Mesendoderm (in vitro differentiated cells): ENCODE measurements around the gene RAB3IL1.
"Not testable (repeated sequence)": the region's sequence is repeated elsewhere in the genome, so short reads cannot be mapped to it uniquely, and the experiment has no call there.

ENCODE experiments used
- DNase-seq: peaks from one replicate; pipeline ENCODE4 v3.0.0; 2013
- H2AK5ac ChIP-seq: 2 replicates; pipeline ENCODE4 v1.6.1; 2013; ENCODE audit warnings: low read length, inconsistent platforms
- H2BK120ac ChIP-seq: 2 replicates; pipeline ENCODE4 v1.6.1; 2013; ENCODE audit warnings: low read depth, mild to moderate bottlenecking, low read length, moderate library complexity, mixed read lengths
- H2BK15ac ChIP-seq: replicated peaks from 2 replicates; pipeline ENCODE4 v1.6.1; 2013; ENCODE audit warnings: low read depth, mild to moderate bottlenecking, moderate library complexity
- H2BK5ac ChIP-seq: 2 replicates; pipeline ENCODE4 v1.6.1; 2013; ENCODE audit warnings: low read length, inconsistent platforms
- H3K18ac ChIP-seq: 2 replicates; pipeline ENCODE4 v1.6.1; 2013; ENCODE audit warnings: mild to moderate bottlenecking, low read length, mixed read lengths
- H3K23ac ChIP-seq: one replicate; pipeline ENCODE4 v1.6.1; 2013; ENCODE audit warnings: low read length
- H3K27ac ChIP-seq: 2 replicates; pipeline ENCODE4 v1.5.1; 2013; ENCODE audit warnings: low read depth, mild to moderate bottlenecking, inconsistent platforms, low read length, moderate library complexity
- H3K27me3 ChIP-seq: 2 replicates; pipeline ENCODE4 v1.6.1; 2013; ENCODE audit warnings: low read length, control low read depth, mild to moderate bottlenecking, inconsistent platforms; ENCODE audit not compliant: insufficient read depth, poor library complexity
- H3K36me3 ChIP-seq: 2 replicates; pipeline ENCODE4 v1.6.1; 2013; ENCODE audit warnings: low read length, inconsistent platforms; ENCODE audit not compliant: control insufficient read depth, insufficient read depth
- H3K4ac ChIP-seq: one replicate; pipeline ENCODE4 v1.6.1; 2013; ENCODE audit warnings: low read depth, mild to moderate bottlenecking, low read length, moderate library complexity
- H3K4me1 ChIP-seq: 2 replicates; pipeline ENCODE4 v1.6.1; 2013; ENCODE audit warnings: low read depth, low read length, inconsistent platforms; ENCODE audit not compliant: control insufficient read depth
- H3K4me2 ChIP-seq: 2 replicates; pipeline ENCODE4 v1.6.1; 2013; ENCODE audit warnings: low read length
- H3K4me3 ChIP-seq: 2 replicates; pipeline ENCODE4 v1.5.1; 2013; ENCODE audit warnings: mild to moderate bottlenecking, low read length
- H3K56ac ChIP-seq: one replicate; pipeline ENCODE4 v1.6.1; 2013; ENCODE audit warnings: low read length
- H3K79me1 ChIP-seq: 2 replicates; pipeline ENCODE4 v1.6.1; 2013; ENCODE audit warnings: low read length, inconsistent platforms
- H3K79me2 ChIP-seq: 2 replicates; pipeline ENCODE4 v1.6.1; 2013; ENCODE audit warnings: mild to moderate bottlenecking, low read length; ENCODE audit not compliant: control insufficient read depth, insufficient read depth
- H3K9ac ChIP-seq: 2 replicates; pipeline ENCODE4 v1.6.1; 2013; ENCODE audit warnings: low read length, inconsistent platforms
- H4K5ac ChIP-seq: one replicate; pipeline ENCODE4 v1.6.1; 2013; ENCODE audit warnings: low read length
- H4K8ac ChIP-seq: one replicate; pipeline ENCODE4 v1.6.1; 2013; ENCODE audit warnings: low read depth, mild to moderate bottlenecking, control low read depth, low read length, moderate library complexity
- WGBS: extraction: QIAGEN DNeasy Blood & Tissue Kit; methylation state at CpG from one replicate; pipeline ENCODE4 v1.1.7; 2013; ENCODE audit warnings: low lambda C conversion rate, missing lambda C conversion rate; ENCODE audit not compliant: insufficient coverage; ENCODE audit errors: extremely low coverage; 5-methylcytosine and 5-hydroxymethylcytosine counted together

The RAB3IL1 gene

GRCh38 chr11:61882879-61883278 lies 34.5 kb downstream of the RAB3IL1 start:
- no CpG with 5 or more reads among the region's 6 CpGs for WGBS
- peak overlapping the region; percentile 32 for H2AK5ac ChIP-seq
- no peak overlapping the region for H2BK120ac ChIP-seq
- H4K5ac ChIP-seq, result no peak overlapping the region
- no peak overlapping the region for H3K4me3 ChIP-seq
- no peak overlapping the region for H3K27ac ChIP-seq
- H3K9ac ChIP-seq, result no peak overlapping the region
- no peak overlapping the region for H3K56ac ChIP-seq
- H3K4me2 ChIP-seq, result no peak overlapping the region
- no peak overlapping the region for H3K18ac ChIP-seq
- no peaks in the 10 kb centered on the region for H3K36me3 ChIP-seq
- H4K8ac ChIP-seq, result no peak overlapping the region
- no peak overlapping the region for H2BK5ac ChIP-seq
- no peak overlapping the region for H2BK15ac ChIP-seq
- no peak overlapping the region for H3K4ac ChIP-seq
- H3K79me1 ChIP-seq, result no peaks in the 10 kb centered on the region
- no peak for DNase-seq
- H3K23ac ChIP-seq, result no peak overlapping the region
- no peaks in the 10 kb centered on the region for H3K27me3 ChIP-seq
- H3K4me1 ChIP-seq, result peaks cover 6% of the 10 kb centered on the region
- H3K79me2 ChIP-seq, result no peaks in the 10 kb centered on the region

GRCh38 chr11:61882267-61882666 lies 35.1 kb downstream of the RAB3IL1 start:
- not testable (repeated sequence) for H3K9ac ChIP-seq, H3K36me3 ChIP-seq, H3K79me1 ChIP-seq, H2BK5ac ChIP-seq, H2BK15ac ChIP-seq, H3K4me3 ChIP-seq, H3K18ac ChIP-seq, H2BK120ac ChIP-seq, H3K56ac ChIP-seq, H3K4ac ChIP-seq, H3K79me2 ChIP-seq, H4K5ac ChIP-seq, H3K23ac ChIP-seq, H3K4me2 ChIP-seq, H3K27me3 ChIP-seq, H3K4me1 ChIP-seq, H4K8ac ChIP-seq, H2AK5ac ChIP-seq, DNase-seq, H3K27ac ChIP-seq
- no CpG with 5 or more reads among the region's 3 CpGs for WGBS

DNA sequence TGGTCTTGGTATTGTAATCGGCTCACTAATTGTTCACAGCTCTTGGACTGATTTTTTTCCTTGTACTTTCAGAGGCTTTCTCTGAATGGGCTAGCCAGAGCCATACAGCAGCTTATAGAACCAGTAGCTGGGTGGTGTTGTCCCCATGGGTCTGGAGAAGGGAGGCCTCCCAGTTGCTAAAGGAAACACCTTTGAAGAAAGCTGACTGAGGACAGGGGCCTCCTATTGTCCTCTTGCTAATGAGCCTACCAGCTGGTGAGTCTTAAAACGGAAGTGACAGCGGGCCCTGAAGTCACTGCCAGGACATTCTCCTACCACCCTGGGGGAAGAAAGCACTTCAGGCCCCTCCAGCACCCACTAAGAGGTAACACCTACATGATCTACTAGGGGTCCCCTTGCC lies 36.0 kb downstream of the RAB3IL1 start:
- H4K5ac ChIP-seq, result no peak overlapping the region
- H3K4ac ChIP-seq, result no peak overlapping the region
- H3K18ac ChIP-seq, result no peak overlapping the region
- H3K4me1 ChIP-seq, result peaks cover 6% of the 10 kb centered on the region
- WGBS, result no CpG with 5 or more reads among the region's 3 CpGs
- H2BK15ac ChIP-seq, result no peak overlapping the region
- no peak overlapping the region for H4K8ac ChIP-seq
- no peaks in the 10 kb centered on the region for H3K79me1 ChIP-seq
- peak overlapping the region; percentile 42 for H3K27ac ChIP-seq
- no peaks in the 10 kb centered on the region for H3K36me3 ChIP-seq
- peak overlapping the region; percentile 85 for H2BK5ac ChIP-seq
- DNase-seq, result peak; percentile 88
- H3K56ac ChIP-seq, result peak overlapping the region; percentile 40
- no peak overlapping the region for H2AK5ac ChIP-seq
- H3K79me2 ChIP-seq, result no peaks in the 10 kb centered on the region
- no peak overlapping the region for H2BK120ac ChIP-seq
- H3K27me3 ChIP-seq, result no peaks in the 10 kb centered on the region
- no peak overlapping the region for H3K23ac ChIP-seq
- H3K9ac ChIP-seq, result peak overlapping the region; percentile 19
- no peak overlapping the region for H3K4me3 ChIP-seq
- peak overlapping the region; percentile 15 for H3K4me2 ChIP-seq

DNA sequence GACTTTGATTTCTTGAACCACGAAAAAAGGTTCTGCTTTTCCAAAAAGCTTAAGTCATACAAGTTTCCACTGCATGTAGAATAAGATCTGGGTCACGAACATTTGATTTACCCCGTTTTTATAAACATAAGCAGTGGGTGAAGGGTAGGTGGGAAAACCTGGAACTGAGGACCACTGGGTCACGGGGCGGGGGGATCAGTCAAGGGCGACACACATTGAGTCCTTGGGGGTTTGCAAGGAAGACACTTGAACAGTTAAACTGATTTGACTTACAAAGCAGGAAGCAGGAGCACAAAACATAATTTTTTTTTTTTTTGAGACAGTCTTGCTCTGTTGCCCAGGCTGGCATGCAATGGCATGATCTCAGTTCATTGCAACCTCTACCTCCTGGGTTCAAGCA lies 36.9 kb downstream of the RAB3IL1 start:
- no peak overlapping the region for H2BK120ac ChIP-seq
- H3K4me2 ChIP-seq, result no peak overlapping the region
- peak overlapping the region; percentile 86 for H2AK5ac ChIP-seq
- H4K8ac ChIP-seq, result no peak overlapping the region
- no peak overlapping the region for H3K9ac ChIP-seq
- no peak overlapping the region for H3K18ac ChIP-seq
- H2BK5ac ChIP-seq, result no peak overlapping the region
- no peaks in the 10 kb centered on the region for H3K79me1 ChIP-seq
- WGBS, result no CpG with 5 or more reads among the region's 6 CpGs
- no peaks in the 10 kb centered on the region for H3K36me3 ChIP-seq
- peak overlapping the region; percentile 75 for H3K56ac ChIP-seq
- no peak for DNase-seq
- H3K4ac ChIP-seq, result no peak overlapping the region
- H3K27ac ChIP-seq, result no peak overlapping the region
- no peak overlapping the region for H2BK15ac ChIP-seq
- no peaks in the 10 kb centered on the region for H3K79me2 ChIP-seq
- H3K4me3 ChIP-seq, result no peak overlapping the region
- H3K27me3 ChIP-seq, result no peaks in the 10 kb centered on the region
- peaks cover 6% of the 10 kb centered on the region for H3K4me1 ChIP-seq
- no peak overlapping the region for H3K23ac ChIP-seq
- no peak overlapping the region for H4K5ac ChIP-seq

- no peak overlapping the region for H3K4me3 ChIP-seq
- no peak overlapping the region for H4K8ac ChIP-seq
- peak overlapping the region; percentile 16 for H3K9ac ChIP-seq
- H2BK120ac ChIP-seq, result no peak overlapping the region
- no peaks in the 10 kb centered on the region for H3K79me2 ChIP-seq
- H3K56ac ChIP-seq, result peak overlapping the region; percentile 75
- peaks cover 6% of the 10 kb centered on the region for H3K4me1 ChIP-seq
- no peak for DNase-seq
- no CpG with 5 or more reads among the region's 11 CpGs for WGBS
- no peak overlapping the region for H3K23ac ChIP-seq
- H3K79me1 ChIP-seq, result no peaks in the 10 kb centered on the region
- H2BK5ac ChIP-seq, result peak overlapping the region; percentile 35
- no peak overlapping the region for H3K4ac ChIP-seq
- H2AK5ac ChIP-seq, result peak overlapping the region; percentile 86
- no peaks in the 10 kb centered on the region for H3K36me3 ChIP-seq
- no peak overlapping the region for H3K18ac ChIP-seq
- H3K4me2 ChIP-seq, result no peak overlapping the region
- no peaks in the 10 kb centered on the region for H3K27me3 ChIP-seq
- H3K27ac ChIP-seq, result no peak overlapping the region
- H4K5ac ChIP-seq, result no peak overlapping the region
- no peak overlapping the region for H2BK15ac ChIP-seq
Measured at GRCh38 chr11:61880031-61880430, 37.3 kb downstream of the RAB3IL1 start.

GRCh38 chr11:61879152-61879551 lies 38.2 kb downstream of the RAB3IL1 start:
- no peaks in the 10 kb centered on the region for H3K36me3 ChIP-seq
- no peak overlapping the region for H2BK120ac ChIP-seq
- peaks cover 6% of the 10 kb centered on the region for H3K4me1 ChIP-seq
- no CpG with 5 or more reads among the region's 7 CpGs for WGBS
- H3K4me2 ChIP-seq, result no peak overlapping the region
- H3K27ac ChIP-seq, result no peak overlapping the region
- no peak overlapping the region for H3K4me3 ChIP-seq
- no peaks in the 10 kb centered on the region for H3K27me3 ChIP-seq
- no peak overlapping the region for H2BK5ac ChIP-seq
- H4K8ac ChIP-seq, result no peak overlapping the region
- H3K79me1 ChIP-seq, result no peaks in the 10 kb centered on the region
- no peak overlapping the region for H3K23ac ChIP-seq
- no peak overlapping the region for H4K5ac ChIP-seq
- no peak overlapping the region for H2AK5ac ChIP-seq
- no peak overlapping the region for H3K9ac ChIP-seq
- H3K79me2 ChIP-seq, result no peaks in the 10 kb centered on the region
- no peak overlapping the region for H3K56ac ChIP-seq
- no peak overlapping the region for H3K18ac ChIP-seq
- H2BK15ac ChIP-seq, result no peak overlapping the region
- DNase-seq, result no peak
- H3K4ac ChIP-seq, result no peak overlapping the region
